ENCODE measurements around the gene CA6. TPM values are rescaled to one million over a fixed set of nuclear protein-coding genes. Genes with fewer than 3 reads are reported as not detected.
A peak's percentile ranks its signal among the peaks of the same experiment; 100 is the strongest.
"Not testable (repeated sequence)": the region's sequence is repeated elsewhere in the genome, so short reads cannot be mapped to it uniquely, and the experiment has no call there.

The CA6 gene
- total RNA-seq, 1 donor from 2014 or later, result not detected

DNA sequence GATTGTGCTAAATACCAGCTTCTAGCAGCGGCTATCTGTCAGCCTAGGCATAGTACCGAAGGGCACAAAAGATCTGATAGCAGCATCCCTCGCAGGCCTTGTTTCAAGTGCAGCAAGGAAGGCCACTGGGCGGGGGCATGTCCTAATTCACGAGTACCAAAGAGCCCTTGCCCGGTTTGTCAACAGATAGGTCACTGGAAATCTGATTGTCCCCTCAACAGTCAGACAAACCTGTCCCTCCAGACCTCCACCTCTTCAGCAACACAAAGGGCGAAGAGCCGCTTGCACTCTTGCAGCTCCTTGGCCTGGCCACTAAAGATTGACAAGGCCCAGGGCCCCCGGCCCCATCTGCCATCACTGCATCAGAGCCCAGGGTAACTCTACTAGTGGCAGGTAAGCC, 22.7 kb upstream of the CA6 start:
- no peak for TF ChIP-seq CTCF (IDR thresholded peaks at IDR 0.05; ENCODE audit: borderline replicate concordance)
- no peak overlapping the region for H3K27ac ChIP-seq (replicated peaks)
- no peak for DNase-seq
- no peaks in the 10 kb centered on the region for H3K36me3 ChIP-seq
- intact Hi-C loops (cut with micrococcal nuclease), result loop anchor here (5.0 kb wide), 1 partner anchor 64 kb away; no protein-coding TSS in a partner anchor
- no peaks in the 10 kb centered on the region for H3K4me1 ChIP-seq
- no peaks in the 10 kb centered on the region for H3K9me3 ChIP-seq (replicated peaks)
- no peaks in the 10 kb centered on the region for H3K27me3 ChIP-seq (ENCODE audit: low read depth)
- no peak overlapping the region for H3K4me3 ChIP-seq

DNA sequence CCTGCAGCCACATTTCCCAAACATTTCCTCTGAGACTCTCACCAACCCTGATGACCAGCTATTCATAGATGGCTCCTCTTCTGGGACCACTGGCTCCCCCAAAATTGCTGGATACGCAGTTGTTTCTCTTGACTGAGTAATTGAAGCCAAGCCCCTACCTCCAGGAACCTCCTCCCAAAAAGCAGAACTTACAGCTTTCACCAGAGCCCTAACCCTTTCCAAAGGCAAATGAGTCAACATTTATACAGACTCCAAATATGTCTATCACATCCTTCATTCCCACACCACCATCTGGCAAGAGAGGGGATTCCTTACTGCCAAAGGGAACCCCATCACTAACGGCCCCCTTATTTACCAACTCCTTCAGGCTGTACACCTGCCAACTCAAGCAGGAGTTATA, 20.3 kb upstream of the CA6 start:
- TF ChIP-seq CTCF (IDR thresholded peaks at IDR 0.05; ENCODE audit: borderline replicate concordance), result no peak
- no peaks in the 10 kb centered on the region for H3K27me3 ChIP-seq (ENCODE audit: low read depth)
- H3K4me1 ChIP-seq, result no peaks in the 10 kb centered on the region
- H3K27ac ChIP-seq (replicated peaks), result no peak overlapping the region
- no peak for DNase-seq
- H3K36me3 ChIP-seq, result no peaks in the 10 kb centered on the region
- no peak overlapping the region for H3K4me3 ChIP-seq
- no peaks in the 10 kb centered on the region for H3K9me3 ChIP-seq (replicated peaks)
- intact Hi-C loops (cut with micrococcal nuclease), result no loop called here

DNA sequence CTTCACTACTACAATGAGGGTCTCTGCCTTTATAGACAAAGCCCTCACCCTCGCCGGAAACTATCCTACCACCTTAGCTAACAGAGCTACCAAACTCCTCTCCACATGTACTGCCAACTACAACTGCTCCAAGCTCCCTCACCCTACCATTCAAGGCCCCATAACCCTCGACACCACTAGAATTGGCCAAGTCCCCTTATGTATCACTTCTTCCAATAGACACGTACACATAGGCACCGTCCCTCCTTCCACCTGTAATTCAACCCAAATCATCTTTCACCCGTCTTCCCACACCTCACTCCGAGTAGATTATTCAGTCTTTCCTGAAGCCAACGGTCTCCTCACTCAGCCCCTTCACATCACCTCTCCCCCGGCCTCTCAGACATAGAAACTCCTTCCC, 19.7 kb upstream of the CA6 start:
- H3K27ac ChIP-seq (replicated peaks), result no peak overlapping the region
- no peaks in the 10 kb centered on the region for H3K27me3 ChIP-seq (ENCODE audit: low read depth)
- DNase-seq, result no peak
- H3K4me1 ChIP-seq, result no peaks in the 10 kb centered on the region
- no peak for TF ChIP-seq CTCF (IDR thresholded peaks at IDR 0.05; ENCODE audit: borderline replicate concordance)
- no peaks in the 10 kb centered on the region for H3K9me3 ChIP-seq (replicated peaks)
- intact Hi-C loops (cut with micrococcal nuclease), result no loop called here
- H3K4me3 ChIP-seq, result no peak overlapping the region
- H3K36me3 ChIP-seq, result no peaks in the 10 kb centered on the region

GRCh38 chr1:8926707-8927694, 18.7 kb upstream of the CA6 start:
- Histone ChIP-seq H3K4me3 (no peak overlapping the region), H3K4me1 (no peaks in the 10 kb centered on the region), H3K36me3 (no peaks in the 10 kb centered on the region), H3K27ac (replicated peaks) (no peak overlapping the region), H3K27me3 (ENCODE audit: low read depth) (no peaks in the 10 kb centered on the region), H3K9me3 (replicated peaks) (no peaks in the 10 kb centered on the region)
- intact Hi-C loops (cut with micrococcal nuclease), result no loop called here
- no peak for TF ChIP-seq CTCF (IDR thresholded peaks at IDR 0.05; ENCODE audit: borderline replicate concordance)
- no peak for DNase-seq

DNA sequence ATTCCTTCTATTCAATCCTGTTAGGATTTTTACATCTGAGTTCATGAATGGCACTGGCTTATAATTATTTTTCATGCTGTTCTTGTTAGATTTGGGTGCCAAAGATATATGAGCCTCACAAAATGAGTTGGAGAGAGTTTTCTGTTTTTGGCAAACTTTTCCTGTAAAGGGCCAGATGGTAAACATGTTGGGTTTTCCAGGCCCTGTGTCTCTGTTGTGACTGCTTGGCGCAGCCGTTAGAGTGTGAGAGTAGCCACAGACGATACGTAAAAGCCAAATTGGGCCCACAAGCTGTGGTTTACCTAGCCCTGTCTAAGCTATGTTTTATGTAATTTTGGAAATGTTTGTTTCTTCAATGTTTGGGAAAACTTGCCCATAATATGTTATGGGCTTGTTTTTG, 15.6 kb upstream of the CA6 start:
- no peaks in the 10 kb centered on the region for H3K4me1 ChIP-seq
- no peaks in the 10 kb centered on the region for H3K27me3 ChIP-seq (ENCODE audit: low read depth)
- no peak overlapping the region for H3K4me3 ChIP-seq
- DNase-seq, result no peak
- H3K36me3 ChIP-seq, result no peaks in the 10 kb centered on the region
- H3K9me3 ChIP-seq (replicated peaks), result no peaks in the 10 kb centered on the region
- intact Hi-C loops (cut with micrococcal nuclease), result no loop called here
- no peak for TF ChIP-seq CTCF (IDR thresholded peaks at IDR 0.05; ENCODE audit: borderline replicate concordance)
- no peak overlapping the region for H3K27ac ChIP-seq (replicated peaks)

GRCh38 chr1:8937051-8937450, 8.6 kb upstream of the CA6 start:
- intact Hi-C loops (cut with micrococcal nuclease); H3K9me3 ChIP-seq (replicated peaks); H3K27me3 ChIP-seq (ENCODE audit: low read depth); H3K36me3 ChIP-seq; DNase-seq; H3K4me3 ChIP-seq: not testable (repeated sequence)
- Histone ChIP-seq H3K4me1 (peaks cover 12% of the 10 kb centered on the region), H3K27ac (replicated peaks) (peak overlapping the region; percentile 51)

Data from left ventricle myocardium inferior (tissue), 1 donor.